Ishikawa (cell line): Measurements from ENCODE around the gene CTNND2.

ENCODE experiments used
- CEBPB ChIP-seq: IDR thresholded peaks from 2 replicates; pipeline ENCODE4 v1.6.1; 2012
- CREB1 ChIP-seq: IDR thresholded peaks from 2 replicates; pipeline ENCODE4 v1.6.1; 2012; ENCODE audit warnings: low read depth
- EGR1 ChIP-seq: IDR thresholded peaks from 2 replicates; pipeline ENCODE4 v1.6.1; 2012
- EP300 ChIP-seq: IDR thresholded peaks from 2 replicates; pipeline ENCODE4 v1.6.1; 2012; ENCODE audit warnings: borderline replicate concordance
- FOXM1 ChIP-seq: IDR thresholded peaks from 2 replicates; pipeline ENCODE4 v1.6.1; 2012; ENCODE audit warnings: low read depth, borderline replicate concordance
- NFIC ChIP-seq: IDR thresholded peaks from 2 replicates; pipeline ENCODE4 v1.6.1; 2012
- RAD21 ChIP-seq: IDR thresholded peaks from 2 replicates; pipeline ENCODE4 v1.6.1; 2012; ENCODE audit warnings: low read depth
- TAF1 ChIP-seq: IDR thresholded peaks from 2 replicates; pipeline ENCODE4 v1.6.1; 2012; ENCODE audit warnings: low read depth, mild to moderate bottlenecking
- TCF12 ChIP-seq: IDR thresholded peaks from 2 replicates; pipeline ENCODE4 v1.6.1; 2012; ENCODE audit warnings: low read depth
- TEAD4 ChIP-seq: IDR thresholded peaks from 2 replicates; pipeline ENCODE4 v1.6.1; 2012
- YY1 ChIP-seq: IDR thresholded peaks from 2 replicates; pipeline ENCODE4 v1.6.1; 2012; ENCODE audit warnings: low read depth
- ZBTB7A ChIP-seq: IDR thresholded peaks from 2 replicates; pipeline ENCODE4 v1.6.1; 2012; ENCODE audit warnings: low read depth
- TF ChIP-seq, protein P1 (sequence below): IDR thresholded peaks from 2 replicates; pipeline ENCODE4 v1.6.1; 2012
- TF ChIP-seq, protein P2 (sequence below): IDR thresholded peaks from 2 replicates; pipeline ENCODE4 v1.6.1; 2012; ENCODE audit warnings: low read depth, mild to moderate bottlenecking
- TF ChIP-seq, protein P3 (sequence below): IDR thresholded peaks from 2 replicates; pipeline ENCODE4 v1.6.1; 2012

The CTNND2 gene

DNA sequence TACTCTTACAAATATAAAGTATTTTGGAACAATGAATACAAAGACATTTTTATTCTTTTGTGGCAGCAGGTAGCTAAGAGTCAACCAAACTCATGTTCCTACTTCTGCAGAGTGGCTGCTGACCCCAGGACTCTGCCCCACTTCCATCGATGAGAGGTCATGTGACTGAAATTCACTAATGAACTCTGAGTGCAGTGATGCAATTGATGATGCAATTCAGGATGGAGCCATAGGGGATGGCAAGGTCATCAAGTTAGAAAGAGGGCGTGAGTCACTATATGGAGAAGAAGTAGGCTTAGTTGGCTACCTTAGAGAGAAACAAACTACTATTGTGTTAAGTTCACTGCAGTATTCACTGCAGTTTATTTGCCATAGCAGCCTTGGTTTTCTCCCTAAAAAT, 340.4 kb downstream of the CTNND2 start:
- TF ChIP-seq TAF1 (no peak), EGR1 (no peak), ZBTB7A (no peak)
- TF ChIP-seq, protein P1, sequence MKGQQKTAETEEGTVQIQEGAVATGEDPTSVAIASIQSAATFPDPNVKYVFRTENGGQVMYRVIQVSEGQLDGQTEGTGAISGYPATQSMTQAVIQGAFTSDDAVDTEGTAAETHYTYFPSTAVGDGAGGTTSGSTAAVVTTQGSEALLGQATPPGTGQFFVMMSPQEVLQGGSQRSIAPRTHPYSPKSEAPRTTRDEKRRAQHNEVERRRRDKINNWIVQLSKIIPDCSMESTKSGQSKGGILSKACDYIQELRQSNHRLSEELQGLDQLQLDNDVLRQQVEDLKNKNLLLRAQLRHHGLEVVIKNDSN, result no peak

DNA sequence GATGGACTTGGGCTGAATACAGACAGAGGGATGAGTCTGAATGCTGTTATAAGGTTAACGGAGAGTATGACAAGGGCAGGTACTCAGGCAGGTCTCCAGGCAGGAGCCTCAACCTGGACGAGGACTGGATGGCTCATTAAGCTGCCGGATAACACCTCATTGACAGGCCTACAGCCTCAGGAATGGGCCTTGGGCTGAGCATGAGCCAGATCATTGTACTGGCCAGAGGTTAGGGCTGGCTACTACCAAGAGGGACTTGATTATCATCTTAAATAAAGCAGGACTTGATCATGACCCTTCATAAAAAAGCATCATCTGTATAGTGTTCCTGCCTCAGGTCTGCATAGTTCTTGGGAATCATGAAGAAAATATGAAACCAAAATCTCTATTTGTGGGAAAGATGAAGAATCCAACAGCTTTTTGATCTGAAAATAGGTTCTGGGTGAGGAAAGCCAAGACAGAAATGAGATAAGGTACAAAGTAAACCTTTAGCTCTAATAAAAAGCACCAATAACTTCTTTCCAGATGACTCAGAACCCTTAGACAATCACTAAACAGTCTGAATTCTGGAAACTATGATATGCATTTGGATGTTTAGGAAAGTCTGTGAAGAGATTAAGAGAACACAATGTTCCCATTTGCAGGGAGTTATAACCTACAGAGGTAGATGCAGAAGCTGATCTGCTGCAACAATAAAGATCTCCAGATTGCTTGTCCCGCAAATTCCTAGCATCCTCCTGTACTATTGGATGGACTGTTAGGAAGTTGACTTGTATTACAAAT, 343.1 kb downstream of the CTNND2 start:
- no peak for TF ChIP-seq TEAD4
- TF ChIP-seq RAD21, result no peak
- no peak for TF ChIP-seq ZBTB7A

DNA sequence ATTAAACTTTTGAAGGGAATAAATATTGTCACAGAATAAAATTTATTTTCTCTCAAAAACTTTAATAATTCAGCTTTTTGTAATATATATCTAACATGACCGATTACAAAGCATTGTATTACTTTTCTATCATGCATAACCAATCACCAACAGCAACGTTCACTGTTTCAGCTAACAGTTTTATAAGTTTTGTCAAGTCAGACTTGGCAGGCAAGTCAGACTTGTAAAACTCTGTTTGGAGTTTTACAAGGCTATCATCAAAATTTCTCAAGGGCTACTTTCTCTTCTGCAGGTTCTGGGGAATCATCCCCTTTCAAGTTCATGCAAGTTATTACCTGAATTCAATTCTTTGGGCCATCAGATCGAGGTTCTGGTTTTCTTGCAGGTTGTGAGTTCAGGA, 347.2 kb downstream of the CTNND2 start:
- TF ChIP-seq, protein P2, sequence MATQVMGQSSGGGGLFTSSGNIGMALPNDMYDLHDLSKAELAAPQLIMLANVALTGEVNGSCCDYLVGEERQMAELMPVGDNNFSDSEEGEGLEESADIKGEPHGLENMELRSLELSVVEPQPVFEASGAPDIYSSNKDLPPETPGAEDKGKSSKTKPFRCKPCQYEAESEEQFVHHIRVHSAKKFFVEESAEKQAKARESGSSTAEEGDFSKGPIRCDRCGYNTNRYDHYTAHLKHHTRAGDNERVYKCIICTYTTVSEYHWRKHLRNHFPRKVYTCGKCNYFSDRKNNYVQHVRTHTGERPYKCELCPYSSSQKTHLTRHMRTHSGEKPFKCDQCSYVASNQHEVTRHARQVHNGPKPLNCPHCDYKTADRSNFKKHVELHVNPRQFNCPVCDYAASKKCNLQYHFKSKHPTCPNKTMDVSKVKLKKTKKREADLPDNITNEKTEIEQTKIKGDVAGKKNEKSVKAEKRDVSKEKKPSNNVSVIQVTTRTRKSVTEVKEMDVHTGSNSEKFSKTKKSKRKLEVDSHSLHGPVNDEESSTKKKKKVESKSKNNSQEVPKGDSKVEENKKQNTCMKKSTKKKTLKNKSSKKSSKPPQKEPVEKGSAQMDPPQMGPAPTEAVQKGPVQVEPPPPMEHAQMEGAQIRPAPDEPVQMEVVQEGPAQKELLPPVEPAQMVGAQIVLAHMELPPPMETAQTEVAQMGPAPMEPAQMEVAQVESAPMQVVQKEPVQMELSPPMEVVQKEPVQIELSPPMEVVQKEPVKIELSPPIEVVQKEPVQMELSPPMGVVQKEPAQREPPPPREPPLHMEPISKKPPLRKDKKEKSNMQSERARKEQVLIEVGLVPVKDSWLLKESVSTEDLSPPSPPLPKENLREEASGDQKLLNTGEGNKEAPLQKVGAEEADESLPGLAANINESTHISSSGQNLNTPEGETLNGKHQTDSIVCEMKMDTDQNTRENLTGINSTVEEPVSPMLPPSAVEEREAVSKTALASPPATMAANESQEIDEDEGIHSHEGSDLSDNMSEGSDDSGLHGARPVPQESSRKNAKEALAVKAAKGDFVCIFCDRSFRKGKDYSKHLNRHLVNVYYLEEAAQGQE, result no peak
- TF ChIP-seq CEBPB (no peak), ZBTB7A (no peak), EP300 (no peak), TAF1 (no peak)
- TF ChIP-seq, protein P3, sequence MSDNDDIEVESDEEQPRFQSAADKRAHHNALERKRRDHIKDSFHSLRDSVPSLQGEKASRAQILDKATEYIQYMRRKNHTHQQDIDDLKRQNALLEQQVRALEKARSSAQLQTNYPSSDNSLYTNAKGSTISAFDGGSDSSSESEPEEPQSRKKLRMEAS, result no peak

DNA sequence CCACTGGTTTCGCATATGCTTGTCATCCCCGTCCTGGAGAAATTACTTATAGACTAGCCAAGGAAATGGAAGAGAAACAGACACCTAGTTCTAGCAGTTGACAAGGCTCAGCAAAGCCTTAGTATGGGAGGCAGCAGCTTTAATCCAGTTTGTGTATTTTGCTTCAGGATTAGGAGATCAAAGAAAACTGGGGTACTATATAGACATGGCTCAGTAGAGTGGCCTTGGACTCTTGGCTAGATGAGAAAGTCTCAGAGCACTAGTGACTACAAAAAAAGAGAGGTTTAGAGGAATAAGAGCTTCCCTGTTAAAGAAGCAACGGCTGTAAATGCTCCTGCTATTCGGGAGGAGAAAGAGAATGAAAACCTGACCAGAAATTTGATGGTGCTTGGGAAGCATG, 349.1 kb downstream of the CTNND2 start:
- TF ChIP-seq YY1 (no peak), ZBTB7A (no peak), FOXM1 (no peak), CREB1 (no peak), NFIC (no peak), EP300 (no peak), EGR1 (no peak), TAF1 (no peak), CEBPB (no peak), TCF12 (no peak)
- TF ChIP-seq, protein P1, result no peak
- TF ChIP-seq, protein P3, result no peak
- TF ChIP-seq, protein P2, result no peak

DNA sequence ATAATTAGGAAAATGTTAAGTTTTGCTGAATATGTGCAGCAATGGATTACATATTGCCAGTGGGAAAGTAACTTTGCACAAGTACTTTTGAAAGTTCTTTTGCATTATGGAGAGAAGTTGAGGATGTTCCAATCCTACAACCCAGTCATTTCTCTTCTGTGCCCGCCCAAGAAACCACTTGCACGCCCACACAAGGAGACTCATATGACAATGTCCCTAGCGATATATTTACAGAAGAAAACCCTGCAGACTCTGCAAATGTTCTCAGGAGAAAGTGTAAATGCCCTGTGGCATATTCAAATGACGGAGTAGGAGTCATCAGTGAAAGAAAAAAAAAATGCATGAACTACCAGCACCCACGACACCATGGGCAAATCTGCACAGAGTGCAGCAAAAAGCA, 356.5 kb downstream of the CTNND2 start:
- TF ChIP-seq, protein P1, result no peak
- TF ChIP-seq TAF1, result no peak
- TF ChIP-seq TEAD4, result no peak
- no peak for TF ChIP-seq TCF12
- TF ChIP-seq CEBPB, result no peak
- TF ChIP-seq ZBTB7A, result no peak
- TF ChIP-seq RAD21, result no peak
- TF ChIP-seq CREB1, result no peak
- TF ChIP-seq YY1, result no peak

DNA sequence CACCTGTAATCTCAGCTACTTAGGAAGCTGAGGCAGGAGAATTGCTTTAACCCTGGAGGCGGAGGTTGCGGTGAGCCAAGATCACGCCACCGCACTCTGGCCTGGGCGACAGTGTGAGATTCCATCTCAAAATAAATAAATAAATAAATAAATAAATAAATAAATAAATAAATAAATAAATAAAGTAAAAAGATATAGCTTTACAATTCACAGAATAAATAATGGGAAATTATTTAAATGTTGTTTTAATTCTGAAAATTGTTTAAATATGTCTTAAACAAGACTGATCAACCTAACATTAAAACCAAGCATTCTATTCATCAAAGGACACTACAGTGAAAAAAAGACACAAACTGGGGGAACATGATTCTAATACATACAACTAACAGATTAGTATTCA, 357.1 kb downstream of the CTNND2 start:
- TF ChIP-seq EP300, result no peak
- TF ChIP-seq, protein P2, result no peak
- TF ChIP-seq RAD21, result no peak
- TF ChIP-seq, protein P3, result no peak
- TF ChIP-seq, protein P1, result no peak
- TF ChIP-seq EGR1, result no peak
- no peak for TF ChIP-seq CEBPB
- no peak for TF ChIP-seq YY1
- no peak for TF ChIP-seq NFIC
